HG03045 (cell line): ENCODE measurements around the gene DNAJC12.
"Not testable (repeated sequence)": the region's sequence is repeated elsewhere in the genome, so short reads cannot be mapped to it uniquely, and the experiment has no call there.

ENCODE experiments used
- ATAC-seq: cut with Tn5 transposase; IDR thresholded peaks from one replicate; pipeline ENCODE4 v1.9.1; 2021; ENCODE audit warnings: mild to moderate bottlenecking, moderate library complexity; ENCODE audit not compliant: unreplicated experiment

Gene DNAJC12

DNA sequence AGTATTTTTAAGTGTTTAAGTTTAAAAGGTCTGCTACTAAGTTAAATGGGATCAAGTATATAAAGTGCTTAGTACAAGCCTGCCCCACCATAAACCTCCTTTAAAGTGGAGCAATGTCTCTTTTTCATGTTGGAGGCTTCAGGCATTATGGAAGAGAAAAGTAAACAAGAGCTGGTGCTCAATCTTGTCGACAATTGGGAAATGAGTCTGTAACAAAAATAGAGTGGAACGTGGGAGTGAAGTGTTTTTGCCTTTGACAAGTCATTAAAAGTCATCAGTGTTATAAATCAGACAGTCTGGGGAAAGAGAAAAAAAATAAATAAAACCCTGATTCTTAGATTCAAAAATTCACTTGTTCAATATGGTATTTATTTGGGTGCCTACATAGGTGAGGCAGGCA lies 44.7 kb downstream of the DNAJC12 start:
- no peak for ATAC-seq

DNA sequence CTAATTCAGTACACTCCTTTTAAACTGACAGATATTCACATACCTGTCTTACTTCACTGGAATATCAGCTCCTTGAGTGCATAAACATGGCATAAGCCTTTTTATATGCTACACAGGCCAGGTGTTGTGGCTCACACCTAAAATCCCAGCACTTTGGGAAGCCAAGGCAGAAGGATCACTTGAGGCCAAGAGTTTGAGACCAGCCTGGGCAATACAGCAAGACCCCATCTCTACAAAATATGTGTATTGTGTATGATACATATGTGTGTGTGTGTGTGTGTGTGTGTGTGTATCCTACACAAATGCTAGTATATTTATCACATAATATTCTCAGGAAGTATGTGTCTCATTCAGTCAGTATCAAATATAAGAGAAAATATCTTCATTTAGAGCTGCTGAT lies 45.3 kb downstream of the DNAJC12 start:
- no peak for ATAC-seq

DNA sequence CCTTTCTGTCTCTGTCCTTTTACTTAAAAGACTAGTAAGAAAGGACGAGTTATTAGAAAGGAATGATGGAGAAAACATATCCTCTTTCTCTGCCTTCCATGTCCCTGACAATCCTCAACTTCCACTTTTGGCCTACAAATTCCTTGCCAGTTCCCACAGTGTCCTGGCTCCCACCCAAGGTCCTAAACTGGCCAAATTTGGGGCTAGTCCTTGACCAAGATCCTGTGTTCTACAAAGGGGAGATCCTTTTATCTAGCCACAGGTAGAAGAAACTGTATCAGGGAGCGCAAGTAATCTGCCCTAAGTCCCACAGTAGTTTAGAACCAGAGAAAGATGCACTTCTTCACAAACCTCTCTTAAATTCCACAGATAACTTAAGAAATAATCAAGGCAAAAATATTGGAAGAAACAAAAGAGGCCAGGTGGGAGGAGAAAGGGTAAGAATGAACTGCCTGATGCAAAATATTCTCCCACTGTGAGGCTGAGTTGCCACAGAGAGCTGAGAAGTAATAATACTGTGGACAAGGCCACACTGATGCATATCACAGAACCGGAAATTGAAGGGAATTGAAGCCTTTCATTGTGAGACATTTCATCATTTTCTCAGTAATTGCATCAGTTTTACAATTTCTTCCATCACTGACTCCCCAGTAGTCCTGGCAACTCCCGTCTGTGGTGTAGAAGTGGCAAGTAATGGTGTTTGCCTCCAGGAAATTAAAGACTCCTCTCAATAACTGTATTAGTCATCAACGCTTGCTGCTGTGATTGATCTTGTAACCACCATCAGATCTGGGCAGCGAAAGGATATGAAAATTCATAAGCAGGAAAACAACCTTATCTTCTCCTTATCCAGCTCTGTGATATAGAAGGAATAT lies 47.2 kb downstream of the DNAJC12 start:
- no peak for ATAC-seq

DNA sequence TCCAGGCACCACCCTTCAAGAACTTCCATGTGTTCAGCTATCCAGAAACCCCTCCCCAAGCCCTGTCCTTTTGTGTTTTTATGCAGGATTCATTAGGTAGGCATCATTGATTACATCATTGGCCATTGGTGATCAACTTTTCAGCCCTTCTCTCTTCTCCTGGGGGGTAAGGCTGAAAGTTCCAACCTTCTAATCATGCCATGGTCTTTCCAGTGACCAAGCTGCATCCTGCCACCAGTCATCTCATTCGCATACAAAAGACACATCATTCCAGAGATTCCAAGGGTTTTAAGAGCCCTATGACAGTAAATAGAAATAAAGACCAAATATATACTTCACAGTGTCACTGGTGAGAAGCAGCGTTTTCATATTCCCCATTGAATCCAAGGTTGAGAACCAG lies 48.2 kb downstream of the DNAJC12 start:
- no peak for ATAC-seq

DNA sequence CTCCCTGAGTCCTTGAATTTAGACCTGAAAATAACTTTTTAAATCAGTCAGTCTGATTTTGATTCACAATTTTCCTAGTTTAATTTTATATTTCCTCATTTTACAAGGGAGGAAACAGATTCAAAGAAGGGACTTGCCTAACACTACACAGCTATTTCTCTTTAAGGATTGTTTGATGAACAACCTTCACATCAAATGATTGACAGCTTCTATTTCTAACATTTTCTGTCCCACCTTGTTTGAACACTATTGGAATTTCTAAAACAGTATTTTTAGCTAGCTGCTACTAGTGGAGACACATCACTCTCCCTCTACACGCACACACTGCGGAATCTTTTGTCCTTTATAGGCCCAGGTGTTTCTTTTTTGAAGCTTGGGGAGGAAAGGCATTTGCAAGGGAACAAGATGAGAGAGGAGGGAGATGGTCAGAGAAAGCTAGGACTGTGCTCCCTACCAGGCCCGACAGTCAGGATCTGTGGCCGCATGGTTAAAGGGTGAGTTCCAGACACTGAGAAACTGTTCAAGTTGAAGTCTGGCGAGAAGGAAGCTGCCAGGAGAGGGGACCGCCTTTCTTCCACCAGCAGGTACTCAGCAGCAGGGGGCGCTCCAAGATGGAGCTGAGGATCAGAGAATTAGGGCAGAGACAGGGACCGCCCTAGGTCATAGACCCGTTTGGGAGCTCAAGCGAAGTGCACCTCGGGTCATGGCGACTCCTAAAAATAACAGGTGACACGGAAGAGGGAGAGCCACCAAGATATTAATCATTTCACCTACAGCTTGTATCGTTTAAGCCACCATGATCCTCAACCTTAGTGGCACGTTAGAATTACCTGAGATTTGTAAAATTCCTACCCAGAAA lies 49.7 kb downstream of the DNAJC12 start:
- peak; percentile 81 for ATAC-seq

DNA sequence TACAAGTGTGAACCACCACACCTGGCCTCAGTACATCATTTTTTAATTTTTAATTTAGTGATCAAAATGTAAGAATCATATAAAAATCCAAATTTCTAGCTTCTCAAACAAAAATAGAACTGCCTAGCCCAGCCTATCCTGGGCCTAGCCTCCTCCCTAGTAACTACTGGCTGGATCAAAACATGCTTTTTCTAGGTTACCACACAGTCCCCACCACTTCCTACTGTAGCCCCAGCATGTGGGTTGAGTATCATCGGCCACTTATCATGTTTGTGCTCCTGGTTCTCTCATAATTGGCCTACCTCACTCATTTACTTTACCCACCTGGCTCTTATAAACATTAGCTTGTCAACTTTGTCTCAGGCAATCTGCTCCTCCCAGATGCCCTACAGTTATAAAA lies 52.9 kb downstream of the DNAJC12 start:
- no peak for ATAC-seq

DNA sequence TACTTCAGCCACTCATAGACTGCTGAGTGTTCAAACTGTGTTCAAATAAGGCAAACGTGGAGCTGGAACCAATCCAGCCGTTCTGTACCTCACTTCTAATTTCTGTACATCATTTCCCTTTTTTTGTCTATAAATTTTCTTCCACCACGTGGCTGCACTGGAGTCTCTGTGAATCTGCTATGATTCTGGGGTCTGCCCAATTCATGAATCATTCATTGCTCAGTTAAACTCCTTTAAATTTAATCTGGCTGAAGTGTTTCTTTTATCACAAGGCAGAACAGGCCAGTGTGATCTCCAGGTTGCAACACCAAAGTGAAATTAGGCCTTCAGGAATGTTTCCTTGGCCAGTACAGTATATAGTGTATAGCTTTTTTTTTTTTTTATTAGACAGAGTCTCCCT lies 53.5 kb downstream of the DNAJC12 start:
- ATAC-seq, result no peak

DNA sequence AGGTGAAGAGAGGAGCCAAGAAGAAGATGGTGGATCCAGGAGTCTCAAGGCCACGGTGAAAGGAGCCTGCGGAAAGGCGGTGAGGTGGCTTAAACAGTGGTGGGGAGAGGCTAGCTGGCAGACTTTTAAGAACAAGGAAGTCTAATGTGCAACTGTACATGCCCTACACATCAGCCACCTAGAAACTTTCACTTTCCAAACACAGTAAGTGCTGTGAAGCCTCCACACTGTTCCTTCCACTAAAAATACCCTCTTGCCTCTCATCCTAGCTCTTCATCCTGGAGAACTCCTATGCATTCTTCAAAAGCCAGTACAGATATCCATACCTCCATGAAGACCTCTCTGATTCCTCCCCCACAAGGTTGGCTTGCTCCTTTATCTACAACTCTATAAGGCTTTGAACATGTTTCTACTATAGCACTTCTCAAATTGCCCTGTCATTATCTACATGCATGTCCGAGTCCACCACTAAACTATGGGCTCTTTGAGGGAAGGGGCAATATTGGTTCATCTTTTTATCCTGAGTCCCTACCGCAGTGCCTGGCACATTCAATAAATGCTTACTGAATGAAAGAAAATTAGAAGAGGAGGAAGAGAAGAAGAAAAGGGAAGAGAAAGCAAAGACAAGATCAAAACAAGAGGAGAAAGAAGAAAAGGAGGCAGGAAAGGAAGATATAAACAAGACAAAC lies 54.2 kb downstream of the DNAJC12 start:
- no peak for ATAC-seq

DNA sequence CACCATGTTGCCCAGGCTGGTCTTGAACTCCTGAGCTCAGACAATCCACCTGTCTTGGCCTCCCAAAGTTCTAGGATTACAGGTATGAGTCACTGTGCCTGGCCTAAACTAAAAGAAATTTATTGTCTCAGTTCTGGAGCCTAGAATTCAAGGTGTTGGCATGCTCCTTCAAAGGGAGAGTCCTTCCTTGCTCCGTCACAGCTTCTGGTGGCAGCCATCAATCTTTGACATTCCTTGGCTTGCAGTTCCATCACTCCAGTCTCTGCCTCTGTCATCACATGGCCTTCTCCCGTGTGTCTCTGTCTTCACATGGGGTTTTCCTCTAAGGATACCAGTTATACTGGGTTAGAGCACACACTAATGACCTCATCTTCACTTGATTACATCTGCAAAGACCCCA lies 55.5 kb downstream of the DNAJC12 start:
- no peak for ATAC-seq

DNA sequence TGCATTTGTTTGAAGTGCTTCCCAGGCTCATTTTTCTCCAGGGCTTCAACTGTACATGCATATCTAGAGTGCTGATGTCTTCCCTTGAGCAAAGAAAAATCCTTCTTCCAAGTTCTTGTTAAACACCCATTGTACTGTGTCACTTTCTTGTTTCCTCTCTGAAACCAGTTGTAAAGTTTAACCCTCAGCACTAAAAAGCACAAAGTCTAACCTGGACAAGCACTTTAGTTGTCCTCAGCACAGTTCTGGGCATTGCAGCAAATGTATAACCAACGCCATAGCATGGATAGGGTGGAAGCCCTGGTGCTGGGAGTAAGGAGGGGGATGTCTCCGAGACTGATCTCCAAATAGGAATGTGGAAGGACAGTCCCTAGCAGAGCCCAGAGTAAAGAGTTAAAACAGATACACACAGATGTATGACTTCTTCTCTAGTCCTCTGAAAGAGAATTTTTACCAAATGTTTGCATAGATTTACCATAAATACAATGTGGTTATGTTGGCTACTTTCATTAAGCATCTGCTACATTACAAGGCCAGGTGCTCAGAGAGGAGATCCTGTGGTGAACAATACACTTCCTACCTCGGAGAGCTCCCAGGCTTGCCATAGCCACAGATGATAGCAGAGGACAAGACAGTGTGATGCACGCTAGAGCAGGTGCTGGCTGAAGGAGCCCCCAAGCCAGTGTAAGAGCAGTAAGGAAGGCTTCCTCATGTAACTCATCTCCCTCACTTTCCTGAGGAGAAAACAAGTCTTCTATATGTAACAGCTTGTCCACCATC lies 57.0 kb downstream of the DNAJC12 start:
- peak; percentile 94 for ATAC-seq

DNA sequence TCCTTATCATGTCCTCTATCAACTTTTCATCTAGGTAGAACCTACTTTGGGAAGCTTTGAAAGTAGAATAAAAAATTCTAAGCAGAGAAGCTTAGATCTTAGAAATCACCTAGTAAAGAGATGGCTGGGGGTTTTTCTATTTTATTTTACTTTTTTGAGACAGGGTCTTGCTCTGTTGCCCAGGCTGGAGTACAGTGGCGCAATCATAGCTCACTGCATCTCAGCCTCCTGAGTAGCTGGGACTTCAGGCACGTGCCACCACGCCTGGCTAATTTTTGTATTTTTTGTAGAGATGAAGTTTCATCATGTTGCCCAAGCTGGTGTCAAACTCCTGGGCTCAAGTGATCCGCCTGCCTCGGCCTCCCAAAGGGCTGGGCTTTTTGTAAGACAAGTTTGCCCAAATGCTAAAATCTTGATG lies 57.8 kb downstream of the DNAJC12 start:
- not testable (repeated sequence) for ATAC-seq

DNA sequence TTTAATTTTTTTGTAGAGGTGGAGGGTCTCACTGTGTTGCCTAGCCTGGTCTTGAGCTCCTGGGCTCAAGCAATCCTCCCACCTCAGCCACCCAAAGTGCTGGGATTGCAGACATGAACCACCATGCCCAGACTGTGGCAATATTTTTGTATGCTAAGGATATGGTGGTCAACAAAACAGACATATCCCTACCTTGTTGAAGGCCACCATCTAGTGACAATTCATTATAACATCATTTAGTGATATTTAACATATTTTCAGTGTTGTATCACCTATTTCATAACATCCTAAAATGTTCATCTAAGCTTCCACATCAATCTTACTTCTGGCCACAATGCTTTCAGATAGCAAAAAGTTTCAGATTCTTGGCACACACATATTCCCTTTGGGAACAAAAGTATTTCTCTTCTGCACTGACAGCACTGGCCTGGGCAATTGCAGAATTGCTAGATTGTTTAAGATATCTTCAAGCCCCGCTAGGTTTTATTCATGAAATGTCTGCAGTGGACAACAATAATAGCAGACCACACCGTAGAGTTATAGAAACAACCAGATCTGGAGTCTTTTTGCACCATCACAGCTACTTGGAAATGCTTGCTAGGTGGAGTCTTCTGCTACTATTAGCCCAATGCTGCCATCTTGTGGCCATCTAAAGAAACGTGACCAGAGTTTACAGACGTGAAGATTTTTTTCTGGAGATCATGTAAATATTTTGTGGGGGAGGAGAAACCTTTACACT lies 58.4 kb downstream of the DNAJC12 start:
- no peak for ATAC-seq

DNA sequence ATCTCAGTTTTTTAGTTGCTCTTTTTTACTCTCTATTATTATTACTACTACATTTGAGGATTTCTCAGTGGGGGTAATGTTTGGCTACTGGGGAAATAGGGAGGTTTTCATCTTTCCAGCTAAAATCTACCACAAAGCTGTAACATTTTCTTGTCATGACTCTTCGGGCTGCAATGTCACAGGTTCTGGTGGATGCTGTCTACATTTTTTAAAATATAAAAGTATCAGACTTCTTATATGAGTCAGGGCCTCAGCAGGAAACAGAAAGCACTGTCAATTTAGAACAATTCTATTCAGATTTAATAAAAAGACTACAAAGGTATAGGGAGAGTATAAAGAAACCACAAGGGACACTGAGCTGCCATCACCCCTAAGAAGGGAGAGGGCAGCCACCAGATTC lies 61.6 kb downstream of the DNAJC12 start:
- ATAC-seq, result no peak

DNA sequence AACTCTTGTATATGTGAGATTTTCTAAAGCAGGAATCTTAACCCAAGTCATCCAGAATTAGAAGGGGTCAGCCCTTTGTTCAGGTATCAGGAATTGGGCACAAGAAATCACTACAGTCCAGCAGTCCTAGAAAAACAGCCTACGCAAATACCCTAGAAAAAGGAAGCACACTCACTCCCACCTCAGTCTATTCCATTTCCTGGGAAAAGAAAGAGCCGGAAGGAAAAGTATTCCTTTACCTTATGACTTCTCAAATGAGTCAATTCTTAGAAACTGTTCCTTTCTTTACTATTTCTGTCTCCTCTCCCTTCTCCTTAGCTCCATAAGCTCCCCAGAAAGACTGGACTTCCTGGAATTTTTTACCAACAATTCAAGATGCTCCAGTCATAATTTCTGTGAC lies 62.7 kb downstream of the DNAJC12 start:
- ATAC-seq, result no peak

DNA sequence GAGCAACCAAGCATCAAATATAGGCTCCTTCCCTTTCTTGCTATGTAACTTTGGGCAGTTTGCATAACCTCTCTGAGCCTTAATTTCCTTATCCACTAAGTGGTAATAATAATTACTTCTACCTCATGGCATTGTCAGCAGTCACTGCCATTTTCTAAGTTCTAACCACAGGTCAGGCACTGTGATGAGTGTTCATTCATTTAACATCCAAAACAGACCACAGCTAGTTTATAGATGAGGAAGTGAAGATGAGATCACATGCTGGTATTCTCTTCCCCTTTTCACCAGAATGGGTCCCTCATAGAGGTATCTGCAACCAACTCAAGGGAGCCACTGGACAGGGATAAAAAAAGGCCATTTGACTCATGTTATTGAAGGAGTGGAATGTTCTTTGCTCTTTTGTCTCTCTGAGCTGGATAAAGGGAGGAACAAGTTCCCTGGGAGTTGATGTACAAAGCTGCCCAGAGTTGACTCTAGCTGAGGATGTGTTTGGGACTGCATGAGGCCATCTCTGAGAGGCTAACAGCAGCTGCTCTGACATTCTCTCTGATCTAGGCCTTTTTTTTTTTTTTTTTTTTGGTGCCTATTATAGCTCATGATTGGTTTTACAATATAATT lies 65.0 kb downstream of the DNAJC12 start:
- ATAC-seq, result peak; percentile 95

DNA sequence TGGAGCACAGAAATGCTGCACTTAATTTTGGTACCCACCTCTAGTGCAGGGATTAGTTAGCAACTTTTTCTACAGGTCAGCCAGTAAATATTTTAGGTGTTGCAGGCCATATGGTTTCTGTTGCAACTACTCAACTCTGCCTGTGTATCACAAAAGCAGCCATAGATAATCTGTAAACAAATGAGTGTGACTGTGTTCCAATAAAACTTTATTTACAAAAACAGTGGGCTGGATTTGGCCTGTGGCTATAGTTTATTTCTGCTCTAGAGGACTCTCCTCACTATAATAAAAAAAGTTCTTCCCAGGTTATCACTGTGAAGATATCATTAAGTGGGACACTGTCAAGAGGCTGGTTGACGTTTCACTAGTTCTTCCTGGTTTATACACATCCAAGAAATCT lies 65.8 kb downstream of the DNAJC12 start:
- ATAC-seq, result no peak

DNA sequence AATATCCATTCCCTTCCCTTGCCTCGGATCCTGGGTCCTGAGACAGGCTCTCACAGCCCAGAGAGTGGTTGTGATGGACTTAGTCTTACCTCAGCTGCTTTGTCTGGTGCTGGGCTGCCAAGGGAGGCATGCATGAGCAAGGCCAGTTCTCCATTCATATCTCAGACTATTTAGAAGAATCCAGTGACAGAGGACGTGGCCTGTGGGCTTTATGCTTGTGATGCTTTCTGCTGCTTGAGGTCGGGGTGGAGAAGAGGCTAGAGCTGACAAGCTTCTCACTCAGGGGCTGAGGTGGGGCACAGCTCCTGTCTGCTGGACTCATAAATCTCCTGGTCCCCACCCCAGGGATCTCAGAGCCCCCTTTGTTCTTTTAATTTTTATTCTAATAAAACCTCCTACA lies 66.8 kb downstream of the DNAJC12 start:
- no peak for ATAC-seq

DNA sequence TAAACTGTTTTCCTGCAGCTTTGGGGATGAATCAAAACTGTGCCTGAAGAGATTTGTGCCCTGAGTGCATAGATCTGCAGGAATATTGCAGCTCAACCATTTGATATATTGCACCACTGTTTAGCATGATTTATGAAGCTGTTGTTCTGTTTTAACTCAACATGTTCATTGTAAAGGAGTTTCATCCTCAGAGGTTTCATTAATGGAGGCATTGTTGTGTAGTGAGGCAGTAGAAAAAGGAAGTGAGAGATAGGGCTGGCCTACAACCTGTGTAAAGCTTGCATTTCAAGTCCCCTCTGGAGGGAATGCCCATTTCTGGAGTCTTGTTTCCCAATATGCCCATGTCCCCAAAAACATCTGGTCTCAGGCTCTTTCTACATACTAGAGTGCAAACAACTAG lies 67.5 kb downstream of the DNAJC12 start:
- ATAC-seq, result peak; percentile 68

DNA sequence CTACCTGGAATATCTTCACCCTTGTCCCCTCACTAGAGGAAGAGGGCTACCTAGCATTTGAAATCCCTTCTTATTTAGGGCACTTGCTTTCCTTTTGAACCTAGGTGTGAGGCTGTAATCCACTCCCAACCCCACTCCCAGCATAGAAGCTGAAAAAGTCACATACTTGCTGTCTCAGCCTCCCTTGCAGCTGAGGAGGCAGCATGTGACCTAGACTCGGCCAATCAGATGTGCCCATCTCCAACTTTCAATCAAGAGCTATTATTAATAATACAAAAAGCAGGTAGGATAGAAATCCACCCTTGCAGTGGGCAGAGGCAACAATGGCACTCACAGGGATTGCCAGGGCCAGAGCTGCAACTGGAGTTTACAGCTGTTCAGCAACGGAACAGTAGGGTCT lies 70.7 kb downstream of the DNAJC12 start:
- ATAC-seq, result no peak
